ENCODE results near the gene MMP3. TPM values are rescaled to one million over a fixed set of nuclear protein-coding genes. Genes with fewer than 3 reads are reported as not detected.
A peak's percentile ranks its signal among the peaks of the same experiment; 100 is the strongest.

Gene MMP3
- total RNA-seq, 1 experiment from 2014 or later: not detected

- Histone ChIP-seq H3K27ac (ENCODE audit: insufficient read length, low read depth, low read length) (no peak overlapping the region), H3K79me2 (ENCODE audit: insufficient read depth, low read length) (no peaks in the 10 kb centered on the region), H2BK15ac (ENCODE audit: low read depth, low read length) (no peak overlapping the region), H2BK12ac (ENCODE audit: insufficient read length, low read depth, low read length) (no peak overlapping the region), H4K20me1 (ENCODE audit: control insufficient read depth, insufficient read depth, insufficient read length) (no peaks in the 10 kb centered on the region), H4K8ac (replicated peaks; ENCODE audit: insufficient read length, low read depth, low read length) (no peak overlapping the region), H3T11ph (ENCODE audit: low read length) (no peak overlapping the region), H3K27me3 (ENCODE audit: insufficient read depth, low read length) (no peaks in the 10 kb centered on the region), H2AFZ (ENCODE audit: low read length) (no peak overlapping the region), H3K23me2 (ENCODE audit: insufficient read length, low read depth, low read length, poor library complexity, severe bottlenecking) (no peaks in the 10 kb centered on the region), H2BK20ac (ENCODE audit: low read depth, low read length, poor library complexity, severe bottlenecking) (no peak overlapping the region), H3K4ac (ENCODE audit: low read depth, low read length) (no peak overlapping the region), H2AK5ac (ENCODE audit: insufficient read length, low read length) (no peak overlapping the region), H2BK5ac (ENCODE audit: insufficient read length, low read length) (no peak overlapping the region), H3K4me2 (ENCODE audit: insufficient read depth, insufficient read length, low read length) (no peak overlapping the region), H3K14ac (ENCODE audit: insufficient read depth, low read length) (no peak overlapping the region), H3K4me1 (ENCODE audit: insufficient read depth, low read length) (peaks cover 4% of the 10 kb centered on the region; the same call in 1 of the 2 replicates), H4K5ac (ENCODE audit: insufficient read length, low read depth, low read length) (no peak overlapping the region), H3K18ac (ENCODE audit: insufficient read length, low read depth, low read length) (no peak overlapping the region), H3K9me3 (ENCODE audit: control insufficient read depth, low read depth, low read length) (no peaks in the 10 kb centered on the region), H3K9ac (ENCODE audit: extremely low read depth, insufficient read length, low read length) (no peak overlapping the region), H2BK120ac (ENCODE audit: low read depth, low read length, poor library complexity, severe bottlenecking) (no peak overlapping the region), H3K79me1 (ENCODE audit: insufficient read depth, low read depth, low read length, poor library complexity, severe bottlenecking) (no peaks in the 10 kb centered on the region), H3K23ac (ENCODE audit: insufficient read length, low read depth, low read length) (no peak overlapping the region), H3K56ac (ENCODE audit: insufficient read length, low read depth, low read length) (no peak overlapping the region), H4K91ac (ENCODE audit: insufficient read length, low read depth, low read length) (no peak overlapping the region)
- Mint-ChIP-seq H3K36me3 (ENCODE audit: insufficient read depth in 1 of 3, low read depth in 3 of 3) (peaks cover under 1 to 4% (median 2%) of the 10 kb centered on the region in 3 experiments; a peak in 3 of 7 replicates), H3K27ac (no peak overlapping the region), H3K27me3 (ENCODE audit: low read depth) (peaks cover 3% of the 10 kb centered on the region; the same call in 1 of the 2 replicates), H3K4me3 (no peak overlapping the region), H3K9me3 (peaks cover 3 to 5% of the 10 kb centered on the region in 2 experiments; a peak in 4 of 5 replicates), H3K4me1 (peaks cover 19% of the 10 kb centered on the region in 2 experiments)
- TF ChIP-seq CTCF (conservative IDR thresholded peaks at IDR 0.05): peak; percentile 57
- peak; percentile 80 for DNase-seq
- WGBS (ENCODE audit: extremely low coverage, insufficient read length, low lambda C conversion rate): no CpG with 5 or more reads among the region's 38 CpGs
Observed at GRCh38 chr11:102831489-102832440, 11.6 kb downstream of the MMP3 start.
